Breast epithelium (tissue), 3 donors: Measurements from ENCODE around the gene HDAC6.

ENCODE experiments used
- POLR2A ChIP-seq: fragments of 450-650 bp; IDR thresholded peaks from one replicate; pipeline ENCODE4 v1.6.1; 2016; ENCODE audit warnings: antibody characterized with exemption, mild to moderate bottlenecking, moderate library complexity
- POLR2AphosphoS5 ChIP-seq, 3 donors: sonication (generic); formaldehyde crosslinking; IDR thresholded peaks; one replicate each; pipeline ENCODE4 v1.6.1; 2017; ENCODE audit warnings: antibody characterized with exemption in 3 of 3
- TF ChIP-seq, protein P1 (sequence below), 3 donors: fragments of 450-650 bp; IDR thresholded peaks; one replicate each; pipeline ENCODE4 v1.5.1; 2016 to 2017; ENCODE audit warnings: antibody characterized with exemption in 3 of 3, mild to moderate bottlenecking in 3 of 3, moderate library complexity in 3 of 3

DNA sequence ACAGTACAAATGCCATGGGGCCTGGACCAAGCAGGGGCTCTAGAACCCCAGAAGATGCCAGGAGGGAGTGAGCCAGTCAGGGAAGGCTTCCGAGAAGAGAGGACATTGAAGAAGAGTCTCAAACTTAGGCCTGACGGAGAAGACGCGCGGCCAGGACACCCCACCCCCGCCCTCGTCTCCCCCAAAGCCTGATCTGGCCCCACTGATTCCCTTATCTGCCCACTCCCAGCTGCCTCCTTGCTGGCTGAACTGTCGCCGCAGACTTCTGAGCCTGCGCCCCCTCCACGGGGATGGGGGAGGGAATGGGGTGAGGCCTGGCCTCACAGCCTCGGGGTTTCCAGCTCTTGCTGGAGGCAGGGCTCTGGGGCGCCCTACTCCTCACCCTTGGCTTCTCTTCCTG lies 19.1 kb upstream of the HDAC6 start:
- TF ChIP-seq, protein P1, sequence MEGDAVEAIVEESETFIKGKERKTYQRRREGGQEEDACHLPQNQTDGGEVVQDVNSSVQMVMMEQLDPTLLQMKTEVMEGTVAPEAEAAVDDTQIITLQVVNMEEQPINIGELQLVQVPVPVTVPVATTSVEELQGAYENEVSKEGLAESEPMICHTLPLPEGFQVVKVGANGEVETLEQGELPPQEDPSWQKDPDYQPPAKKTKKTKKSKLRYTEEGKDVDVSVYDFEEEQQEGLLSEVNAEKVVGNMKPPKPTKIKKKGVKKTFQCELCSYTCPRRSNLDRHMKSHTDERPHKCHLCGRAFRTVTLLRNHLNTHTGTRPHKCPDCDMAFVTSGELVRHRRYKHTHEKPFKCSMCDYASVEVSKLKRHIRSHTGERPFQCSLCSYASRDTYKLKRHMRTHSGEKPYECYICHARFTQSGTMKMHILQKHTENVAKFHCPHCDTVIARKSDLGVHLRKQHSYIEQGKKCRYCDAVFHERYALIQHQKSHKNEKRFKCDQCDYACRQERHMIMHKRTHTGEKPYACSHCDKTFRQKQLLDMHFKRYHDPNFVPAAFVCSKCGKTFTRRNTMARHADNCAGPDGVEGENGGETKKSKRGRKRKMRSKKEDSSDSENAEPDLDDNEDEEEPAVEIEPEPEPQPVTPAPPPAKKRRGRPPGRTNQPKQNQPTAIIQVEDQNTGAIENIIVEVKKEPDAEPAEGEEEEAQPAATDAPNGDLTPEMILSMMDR (IDR thresholded peaks at IDR 0.05): no peak
- TF ChIP-seq POLR2AphosphoS5 (IDR thresholded peaks at IDR 0.05): no peak
- TF ChIP-seq POLR2A: no peak
